CD4-positive, alpha-beta T cell (primary cell): ENCODE measurements around the gene BTG2. TPM values are rescaled to one million over a fixed set of nuclear protein-coding genes. Genes with fewer than 3 reads are reported as not detected.

Source experiments
- ATAC-seq: fragments of 200-7000 bp; cut with Tn5 transposase; one replicate; pipeline ENCODE4 v1.10.0; 2022; ENCODE audit warnings: mild to moderate bottlenecking; ENCODE audit not compliant: poor library complexity
- CTCF ChIA-PET: fragments of 350-600 bp; sonication (Branson Sonifier 250); formaldehyde crosslinking; loops from one replicate; lab custom pipeline; 2021; ENCODE audit warnings: antibody characterized with exemption, inconsistent platforms; lab: Charles Lee
- POLR2A ChIA-PET: fragments of 350-600 bp; sonication (Branson Sonifier 250); formaldehyde crosslinking; loops from one replicate; lab custom pipeline; 2021; ENCODE audit warnings: antibody characterized with exemption, inconsistent platforms; lab: Charles Lee
- DNase-seq, 14 experiments: peaks; one replicate each; pipeline ENCODE4 v3.0.0-alpha.2; 2013 to 2020; ENCODE audit warnings: mixed read lengths in 2 of 14
- H3K27ac ChIP-seq, 2 donors: one replicate each; pipeline versions ENCODE4 v1.5.1 to v1.7.0; 2013; ENCODE audit warnings: low read length in 2 of 2, low read depth in 1 of 2, mild to moderate bottlenecking in 1 of 2
- H3K27me3 ChIP-seq, 2 experiments: 1 replicate in 1 of 2; 2 replicates in 1 of 2; pipeline versions ENCODE4 v1.6.1 to v1.7.0; 2013; ENCODE audit warnings: low read length in 2 of 2, control low read depth in 1 of 2, mild to moderate bottlenecking in 1 of 2, moderate library complexity in 1 of 2; ENCODE audit not compliant: insufficient read depth in 2 of 2, control insufficient read depth in 1 of 2
- H3K36me3 ChIP-seq: one replicate; pipeline ENCODE4 v1.6.1; 2013; ENCODE audit warnings: low read length, control low read depth; ENCODE audit not compliant: insufficient read depth
- H3K4me1 ChIP-seq: one replicate; pipeline ENCODE4 v1.6.1; 2013; ENCODE audit warnings: low read length, control low read depth; ENCODE audit not compliant: insufficient read depth
- H3K4me3 ChIP-seq: one replicate; pipeline ENCODE4 v1.5.1; 2013; ENCODE audit warnings: mild to moderate bottlenecking, low read length, moderate library complexity
- H3K9me3 ChIP-seq, 2 experiments: 1 replicate in 1 of 2; 2 replicates in 1 of 2; pipeline versions ENCODE4 v1.6.1 to v1.7.0; 2013; ENCODE audit warnings: low read length in 2 of 2, mild to moderate bottlenecking in 2 of 2, control low read depth in 1 of 2, moderate library complexity in 1 of 2; ENCODE audit not compliant: control insufficient read depth in 1 of 2, insufficient read depth in 1 of 2
- H3K27ac Mint-ChIP-seq: one replicate; pipeline ENCODE4 v1.8.0; 2020; ENCODE audit warnings: mixed read lengths
- H3K27me3 Mint-ChIP-seq: one replicate; pipeline ENCODE4 v1.8.0; 2021; ENCODE audit warnings: mixed read lengths
- H3K36me3 Mint-ChIP-seq: one replicate; pipeline ENCODE4 v1.8.0; 2021; ENCODE audit warnings: low read depth, mixed read lengths
- H3K4me1 Mint-ChIP-seq: one replicate; pipeline ENCODE4 v1.8.0; 2021; ENCODE audit warnings: low read depth, mixed read lengths
- H3K4me3 Mint-ChIP-seq: one replicate; pipeline ENCODE4 v1.8.0; 2020; ENCODE audit warnings: mild to moderate bottlenecking, mixed read lengths
- H3K9me3 Mint-ChIP-seq: one replicate; pipeline ENCODE4 v1.8.0; 2020; ENCODE audit warnings: mixed read lengths
- CTCF ChIP-seq: fragments of 200-600 bp; IDR thresholded peaks from one replicate; pipeline ENCODE4 v1.8.0; 2022; ENCODE audit warnings: antibody characterized with exemption, mild to moderate bottlenecking
- intact Hi-C, 2 experiments: fragments of 100-400 bp; cut with DNase I in 1 of 2; cut with micrococcal nuclease in 1 of 2; formaldehyde crosslinking; loops; one replicate each; pipeline versions ENCODE4 v1.15.1 to v1.9.0; 2023 to 2025; cut with DNase I, micrococcal nuclease
- total RNA-seq, 174 experiments: library from RNA in 2 of 174; stranded (reverse) in 2 of 174; gene quantifications; one replicate each; pipeline ENCODE4 v1.2.3 and lab custom pipeline; 2021 to 2026

BTG2 gene
- total RNA-seq, 2 experiments from 2014 or later, result 802 to 849 TPM

- Mint-ChIP-seq H3K4me1 (peaks cover 64% of the 10 kb centered on the region), H3K36me3 (peaks cover 12% of the 10 kb centered on the region), H3K27me3 (no peaks in the 10 kb centered on the region), H3K4me3 (peak overlapping the region; percentile 36), H3K9me3 (no peaks in the 10 kb centered on the region), H3K27ac (no peak overlapping the region)
- H3K4me3 ChIP-seq, result no peak overlapping the region
- no peak overlapping the region for H3K27ac ChIP-seq
- no peak for ATAC-seq
- peaks cover 29% of the 10 kb centered on the region for H3K4me1 ChIP-seq
- no peaks in the 10 kb centered on the region for H3K9me3 ChIP-seq
- H3K27me3 ChIP-seq, result no peaks in the 10 kb centered on the region
- CTCF ChIA-PET, result interaction anchor here (0.6 kb wide), 1 partner anchor 28 kb away, joined by 4 read pairs; no protein-coding TSS in a partner anchor
- TF ChIP-seq CTCF, result no peak
- POLR2A ChIA-PET, result no interaction called here
- intact Hi-C loops, result no loop called here
- peaks cover 2% of the 10 kb centered on the region for H3K36me3 ChIP-seq
- DNase-seq, result no peak
Observed at GRCh38 chr1:203301331-203301668, 4.0 kb upstream of the BTG2 start.

GRCh38 chr1:203302456-203302855 lies 2.9 kb upstream of the BTG2 start:
- DNase-seq (no peak), ATAC-seq (no peak)
- Histone ChIP-seq H3K4me3 (no peak overlapping the region), H3K27me3 (no peaks in the 10 kb centered on the region), H3K9me3 (no peaks in the 10 kb centered on the region), H3K36me3 (peaks cover 13% of the 10 kb centered on the region), H3K4me1 (peaks cover 36% of the 10 kb centered on the region), H3K27ac (no peak overlapping the region)
- peaks cover 65% of the 10 kb centered on the region for H3K4me1 Mint-ChIP-seq
- no peak for TF ChIP-seq CTCF
- ChIA-PET CTCF (interaction anchor here (0.7 to 1.3 kb wide), 2 partner anchors 37 to 303 kb away, joined by 3 read pairs; no protein-coding TSS in a partner anchor), POLR2A (no interaction called here)
- intact Hi-C loops, result no loop called here
- H3K27ac Mint-ChIP-seq, result peak overlapping the region; percentile 98
- H3K36me3 Mint-ChIP-seq, result peaks cover 24% of the 10 kb centered on the region
- no peaks in the 10 kb centered on the region for H3K27me3 Mint-ChIP-seq
- H3K4me3 Mint-ChIP-seq, result no peak overlapping the region
- H3K9me3 Mint-ChIP-seq, result no peaks in the 10 kb centered on the region

GRCh38 chr1:203302894-203303293 lies 2.4 kb upstream of the BTG2 start:
- Mint-ChIP-seq H3K27ac (peak overlapping the region; percentile 98), H3K4me1 (peaks cover 67% of the 10 kb centered on the region), H3K36me3 (peaks cover 28% of the 10 kb centered on the region), H3K9me3 (no peaks in the 10 kb centered on the region), H3K27me3 (no peaks in the 10 kb centered on the region), H3K4me3 (peak overlapping the region; percentile 95)
- intact Hi-C loops, result no loop called here
- CTCF ChIA-PET, result interaction anchor here (1.3 kb wide), 1 partner anchor 37 kb away, joined by 3 read pairs; no protein-coding TSS in a partner anchor
- Histone ChIP-seq H3K4me3 (no peak overlapping the region), H3K36me3 (peaks cover 18% of the 10 kb centered on the region), H3K4me1 (peaks cover 41% of the 10 kb centered on the region), H3K27me3 (no peaks in the 10 kb centered on the region), H3K27ac (no peak overlapping the region), H3K9me3 (no peaks in the 10 kb centered on the region)
- ATAC-seq (no peak), DNase-seq (no peak)
- POLR2A ChIA-PET, result no interaction called here
- no peak for TF ChIP-seq CTCF
